PC-9 (cell line): ENCODE data around the gene LINGO1.

Experiments
- EZH2 ChIP-seq: fragments of 200-600 bp; sonication (generic); IDR thresholded peaks from 2 replicates; pipeline ENCODE4 v1.8.0; 2017; ENCODE audit warnings: antibody characterized with exemption, low read depth
- TF ChIP-seq, protein P1 (sequence below): fragments of 200-600 bp; sonication (generic); conservative IDR thresholded peaks from 2 replicates; pipeline ENCODE4 v1.6.1; 2017; ENCODE audit warnings: mixed run types, antibody characterized with exemption, mild to moderate bottlenecking, moderate library complexity

DNA sequence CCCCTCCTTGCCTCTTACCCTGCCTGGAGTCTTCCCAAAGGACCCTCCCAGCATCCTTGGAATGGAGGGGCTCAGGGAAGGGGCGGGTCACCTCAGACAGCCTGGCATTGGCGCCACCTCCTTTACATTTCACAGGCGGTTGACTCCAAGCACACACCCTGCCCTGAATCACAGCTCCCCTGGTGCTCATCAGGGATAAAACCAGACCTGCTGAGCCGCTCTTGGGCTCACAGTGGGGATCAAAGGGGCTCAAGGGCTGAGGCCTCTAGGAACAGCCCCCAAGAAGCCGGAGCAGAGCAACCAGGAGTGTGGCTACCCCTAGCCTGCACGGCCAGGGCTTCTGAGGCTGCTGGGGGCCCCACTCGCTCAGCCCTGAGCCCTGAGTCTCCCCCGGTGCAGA lies 16.6 kb downstream of the LINGO1 start:
- TF ChIP-seq, protein P1, sequence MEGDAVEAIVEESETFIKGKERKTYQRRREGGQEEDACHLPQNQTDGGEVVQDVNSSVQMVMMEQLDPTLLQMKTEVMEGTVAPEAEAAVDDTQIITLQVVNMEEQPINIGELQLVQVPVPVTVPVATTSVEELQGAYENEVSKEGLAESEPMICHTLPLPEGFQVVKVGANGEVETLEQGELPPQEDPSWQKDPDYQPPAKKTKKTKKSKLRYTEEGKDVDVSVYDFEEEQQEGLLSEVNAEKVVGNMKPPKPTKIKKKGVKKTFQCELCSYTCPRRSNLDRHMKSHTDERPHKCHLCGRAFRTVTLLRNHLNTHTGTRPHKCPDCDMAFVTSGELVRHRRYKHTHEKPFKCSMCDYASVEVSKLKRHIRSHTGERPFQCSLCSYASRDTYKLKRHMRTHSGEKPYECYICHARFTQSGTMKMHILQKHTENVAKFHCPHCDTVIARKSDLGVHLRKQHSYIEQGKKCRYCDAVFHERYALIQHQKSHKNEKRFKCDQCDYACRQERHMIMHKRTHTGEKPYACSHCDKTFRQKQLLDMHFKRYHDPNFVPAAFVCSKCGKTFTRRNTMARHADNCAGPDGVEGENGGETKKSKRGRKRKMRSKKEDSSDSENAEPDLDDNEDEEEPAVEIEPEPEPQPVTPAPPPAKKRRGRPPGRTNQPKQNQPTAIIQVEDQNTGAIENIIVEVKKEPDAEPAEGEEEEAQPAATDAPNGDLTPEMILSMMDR, result no peak
- no peak for TF ChIP-seq EZH2
